HK-2 (cell line): Measurements from ENCODE around the gene ANKRD45.
"Not testable (repeated sequence)": the region's sequence is repeated elsewhere in the genome, so short reads cannot be mapped to it uniquely, and the experiment has no call there.

Experiments used
- DNase-seq: peaks from one replicate; pipeline ENCODE4 v3.0.0-alpha.2; 2018; ENCODE audit not compliant: unreplicated experiment

Gene ANKRD45

GRCh38 chr1:173642450-173643139 is 27.1 kb downstream of the ANKRD45 start:
- DNase-seq: not testable (repeated sequence)

DNA sequence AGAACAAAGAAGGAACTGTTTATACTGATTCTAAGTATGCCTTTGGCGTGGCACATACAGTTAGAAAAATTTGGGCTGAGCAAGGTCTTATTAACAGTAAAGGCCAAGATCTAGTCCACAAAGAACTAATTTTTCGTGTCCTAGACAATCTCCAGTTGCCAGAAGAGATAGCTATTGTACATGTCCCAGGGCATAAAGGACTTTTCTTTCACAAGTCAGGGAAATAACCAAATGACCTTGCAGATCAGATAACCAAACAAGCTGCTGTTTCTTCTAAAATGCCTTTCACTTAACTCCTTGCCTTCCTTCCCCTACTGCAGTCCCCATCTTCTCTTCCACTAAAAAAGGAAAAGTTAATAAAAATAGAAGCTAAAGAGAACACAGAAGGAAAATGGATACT is 30.5 kb downstream of the ANKRD45 start:
- DNase-seq: no peak

GRCh38 chr1:173638043-173639021 is 31.3 kb downstream of the ANKRD45 start:
- DNase-seq: no peak

GRCh38 chr1:173637236-173638042 is 32.2 kb downstream of the ANKRD45 start:
- DNase-seq: not testable (repeated sequence)

- DNase-seq: no peak
These were observed 34.5 kb downstream of the ANKRD45 start, which contains the start of gene TEX50 for GRCh38 chr1:173635116-173635515. TEX50 (plus strand) TSS chr1:173635338; CDS start chr1:173635522, 184 bp downstream.

DNA sequence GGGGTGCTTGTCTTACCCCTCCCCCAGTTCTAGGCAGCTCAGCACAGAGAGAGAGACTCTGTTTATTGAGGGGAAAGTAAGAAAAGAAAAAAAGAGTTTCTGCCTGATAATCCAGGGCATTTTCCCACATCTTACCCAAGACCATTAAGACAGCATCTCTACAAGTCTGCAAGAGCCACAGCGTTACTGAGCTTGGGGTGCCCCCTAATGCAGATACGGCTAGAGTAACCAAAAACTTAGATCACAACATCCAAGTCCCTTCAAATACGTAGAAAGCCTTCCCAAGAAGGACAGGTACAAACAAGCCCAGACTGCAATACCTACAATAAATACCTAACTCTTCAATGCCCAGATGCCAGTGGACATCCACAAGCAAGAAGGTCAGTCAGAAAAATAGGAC is 40.8 kb downstream of the ANKRD45 start:
- DNase-seq: no peak

- no peak for DNase-seq
These were observed 42.4 kb downstream of the ANKRD45 start for GRCh38 chr1:173627269-173627668.

DNA sequence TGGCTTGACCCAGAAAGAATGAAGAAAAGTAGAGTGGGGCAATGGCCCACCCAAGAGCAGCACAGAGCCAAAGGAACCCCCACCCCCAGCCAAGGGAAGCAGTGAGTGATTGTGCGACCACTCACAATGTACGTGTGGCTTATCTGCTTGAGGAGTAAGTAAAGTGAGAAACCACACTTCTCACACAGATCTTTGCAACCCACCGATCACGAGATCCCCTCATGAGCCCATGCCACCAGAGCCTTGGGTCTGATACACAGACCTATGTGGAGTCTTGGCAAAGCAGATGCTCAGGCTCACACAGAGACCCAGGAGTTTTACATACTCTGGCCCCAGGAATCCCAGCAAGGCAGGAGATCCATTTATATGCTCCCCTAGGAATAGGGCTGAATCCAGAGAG is 52.8 kb downstream of the ANKRD45 start:
- DNase-seq: no peak

DNA sequence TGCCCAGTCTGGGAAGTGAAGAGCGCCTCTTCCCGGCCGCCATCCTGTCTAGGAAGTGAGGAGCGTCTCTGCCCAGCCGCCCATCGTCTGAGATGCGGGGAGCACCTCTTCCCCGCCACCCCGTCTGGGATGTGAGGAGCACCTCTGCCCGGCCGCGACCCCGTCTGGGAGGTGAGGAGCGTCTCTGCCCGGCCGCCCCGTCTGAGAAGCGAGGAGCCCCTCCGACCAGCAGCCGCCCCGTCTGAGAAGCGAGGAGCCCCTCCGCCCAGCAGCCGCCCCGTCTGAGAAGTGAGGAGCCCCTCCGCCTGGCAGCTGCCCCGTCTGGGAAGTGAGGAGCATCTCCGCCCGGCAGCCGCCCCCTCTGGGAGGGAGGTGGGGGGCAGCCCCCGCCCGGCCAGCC is 56.6 kb downstream of the ANKRD45 start:
- not testable (repeated sequence) for DNase-seq

DNA sequence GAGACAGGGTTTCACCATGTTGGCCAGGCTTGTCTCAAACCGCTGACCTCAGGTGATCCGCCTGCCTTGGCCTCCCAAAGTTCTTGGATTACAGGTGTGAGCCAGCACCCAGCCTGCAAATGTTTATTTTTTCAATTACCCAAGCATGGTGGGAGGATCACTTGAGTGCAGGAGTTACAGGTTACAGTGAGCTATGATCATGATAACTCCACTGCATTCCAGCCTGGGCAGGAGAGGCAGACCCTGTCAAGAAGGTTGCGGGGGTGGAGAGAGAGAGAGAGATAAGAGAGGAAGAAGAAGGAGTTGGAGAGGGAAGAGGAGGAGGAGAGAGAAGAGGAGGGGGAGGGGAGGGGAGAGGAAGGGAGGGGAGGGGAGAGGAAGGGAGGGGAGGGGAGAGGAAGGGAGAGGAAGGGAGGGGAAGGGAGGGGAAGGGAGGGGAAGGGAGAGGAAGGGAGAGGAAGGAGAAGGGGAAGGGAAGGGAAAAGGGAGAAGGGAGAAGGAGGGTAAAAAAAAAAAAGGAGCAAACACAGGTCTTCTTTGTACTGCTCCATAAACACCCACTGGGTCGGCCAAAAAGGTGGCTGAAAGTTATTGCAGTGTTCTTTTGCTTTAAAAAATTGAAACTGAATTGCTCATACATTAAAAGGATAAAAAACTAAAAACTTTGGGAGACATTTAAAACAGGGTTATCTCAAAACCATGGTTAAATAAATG is 61.0 kb downstream of the ANKRD45 start:
- DNase-seq: no peak

GRCh38 chr1:173603056-173603591 is 66.5 kb downstream of the ANKRD45 start, which contains the start of gene SLC9C2:
SLC9C2 (minus strand) TSS chr1:173603072; CDS start chr1:173601776, 1,296 bp downstream.
- DNase-seq: no peak

DNA sequence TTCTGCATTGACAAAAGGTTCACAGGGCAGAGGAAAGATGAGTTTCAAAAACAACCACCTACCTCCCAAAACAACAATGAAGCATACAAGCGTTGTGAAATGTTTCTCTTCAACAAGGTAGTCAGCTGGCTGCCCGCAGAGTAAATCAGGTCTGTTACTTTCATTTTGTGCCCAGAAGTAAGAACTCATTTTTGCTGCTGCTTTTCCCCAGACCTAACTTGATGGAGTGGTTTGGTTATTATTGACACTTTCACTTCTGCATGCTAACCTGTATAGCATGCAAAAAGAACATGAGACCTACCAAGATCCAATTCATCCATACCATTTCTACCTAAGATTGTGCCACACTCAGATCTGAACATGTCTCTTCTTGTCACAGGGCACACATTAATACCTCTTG is 68.1 kb downstream of the ANKRD45 start:
- DNase-seq: no peak

- DNase-seq: no peak
These were observed 73.4 kb downstream of the ANKRD45 start for GRCh38 chr1:173596097-173596825.

DNA sequence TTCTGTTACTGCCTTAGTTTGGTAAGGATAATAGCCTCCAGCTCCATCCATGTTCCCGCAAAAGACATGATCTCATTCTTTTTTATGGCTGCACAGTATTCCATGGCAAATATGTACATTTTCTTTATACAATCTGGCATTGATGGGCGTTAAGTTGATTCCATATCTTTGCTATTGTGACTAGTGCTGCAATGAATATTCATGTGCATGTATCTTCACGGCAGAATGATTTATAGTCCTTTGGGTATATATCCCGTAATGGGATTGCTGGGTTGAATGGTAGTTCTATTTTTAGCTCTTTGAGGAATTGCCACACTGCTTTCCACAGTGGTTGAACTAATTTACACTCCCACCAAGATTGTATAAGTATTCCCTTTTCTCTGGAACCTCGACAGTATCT is 78.5 kb downstream of the ANKRD45 start:
- DNase-seq: not testable (repeated sequence)

- DNase-seq: no peak
These were observed 79.1 kb downstream of the ANKRD45 start for GRCh38 chr1:173590557-173590956.

DNA sequence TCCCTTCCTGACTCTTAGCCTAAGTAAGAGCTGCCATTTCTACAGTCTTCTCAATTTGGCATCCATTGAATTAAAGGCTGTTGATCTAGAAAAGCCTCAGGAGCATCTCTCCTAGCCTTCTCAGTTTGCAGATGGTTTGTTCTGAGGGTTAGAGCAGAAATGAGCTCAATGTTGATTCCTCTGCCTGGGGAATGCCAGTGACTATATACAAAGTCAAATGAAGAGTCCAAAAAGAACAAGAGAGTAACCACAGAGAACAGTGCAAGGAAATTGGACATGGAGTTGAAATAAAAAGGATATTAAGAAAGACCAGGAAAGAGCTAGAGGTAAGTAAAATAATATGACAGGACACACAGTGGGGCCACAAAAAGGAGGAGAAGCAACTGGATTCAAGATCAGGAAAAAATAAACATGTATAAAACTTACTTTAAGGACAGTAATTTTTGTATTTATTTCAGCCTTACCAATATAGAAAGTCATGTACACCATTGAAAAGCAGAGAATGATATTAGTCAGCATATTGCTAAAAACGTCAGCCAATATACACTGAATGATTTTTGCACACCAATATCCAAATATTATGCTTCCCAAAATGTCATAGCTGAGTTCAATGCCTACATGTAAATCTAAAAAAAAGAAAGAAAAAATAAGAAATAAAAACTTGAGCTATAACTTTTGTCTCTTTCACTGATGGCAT is 88.1 kb downstream of the ANKRD45 start:
- no peak for DNase-seq

DNA sequence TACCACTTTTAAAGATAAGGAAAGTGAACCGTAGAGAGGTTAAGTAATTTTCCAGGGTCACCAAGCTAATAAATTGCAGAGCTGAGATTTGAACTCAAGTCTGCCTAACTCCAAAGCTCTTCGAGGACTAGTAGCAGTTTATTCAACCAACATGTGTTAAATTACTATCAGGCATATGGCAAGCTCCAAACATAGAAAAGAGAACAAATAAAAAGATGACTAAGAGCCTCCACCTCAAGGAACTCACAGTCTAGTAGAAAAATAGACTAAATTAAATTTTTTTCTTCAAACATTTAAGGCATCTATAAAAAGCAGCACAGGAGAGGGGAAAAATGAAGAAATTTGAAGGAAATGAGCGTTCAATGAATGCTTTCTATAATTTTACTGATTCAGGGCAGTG is 89.0 kb downstream of the ANKRD45 start:
- no peak for DNase-seq

DNA sequence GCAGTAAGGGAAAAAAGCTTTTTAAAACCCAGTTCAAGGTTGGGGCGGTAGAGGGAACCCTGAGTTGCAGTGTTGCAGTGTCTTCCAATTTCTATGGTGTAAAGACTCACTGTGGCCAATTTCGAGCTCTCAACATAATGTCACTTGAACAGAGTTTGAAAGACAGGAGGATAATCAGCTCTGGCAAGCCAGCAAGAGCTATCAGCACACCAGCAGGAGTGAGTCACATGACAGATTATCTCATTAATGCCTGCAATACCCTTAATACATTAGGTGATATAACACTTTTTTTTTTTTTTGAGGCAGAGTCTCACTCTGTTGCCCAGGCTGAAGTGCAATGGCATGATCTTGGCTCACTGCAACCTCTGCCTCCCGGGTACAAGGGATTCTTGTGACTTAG is 89.6 kb downstream of the ANKRD45 start:
- no peak for DNase-seq

DNA sequence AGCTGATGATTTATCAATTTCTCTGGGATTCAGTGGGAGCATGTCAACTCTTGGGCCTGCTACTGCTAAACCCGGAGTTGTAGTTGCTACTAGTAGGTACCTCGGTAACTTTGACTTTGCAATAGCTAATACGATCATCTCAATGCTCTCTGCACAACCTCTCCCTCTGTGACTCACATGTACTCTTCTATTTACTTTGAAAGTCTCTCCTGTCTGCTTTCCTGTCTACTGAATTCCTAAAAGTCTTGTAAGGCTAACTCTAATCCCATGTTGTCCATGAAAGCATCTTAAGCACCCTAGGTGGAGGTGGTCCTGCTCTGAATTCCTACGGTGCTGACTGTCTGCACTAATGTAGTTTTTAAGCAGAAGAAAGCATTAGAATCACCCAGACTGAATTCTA is 96.1 kb downstream of the ANKRD45 start:
- DNase-seq: no peak
